Sciatic nerve (tissue), 2 donors: Measurements from ENCODE around the gene ILRUN. TPM values are rescaled to one million over a fixed set of nuclear protein-coding genes. Genes with fewer than 3 reads are reported as not detected.
"Not testable (repeated sequence)": the region's sequence is repeated elsewhere in the genome, so short reads cannot be mapped to it uniquely, and the experiment has no call there.

ENCODE experiments used
- ATAC-seq: fragments of 200-7000 bp; cut with Tn5 transposase; one replicate; pipeline ENCODE4 v1.9.1; 2020; ENCODE audit warnings: mild to moderate bottlenecking, moderate library complexity
- DNase-seq: peaks from one replicate; pipeline ENCODE4 v3.0.0-alpha.2; 2020; ENCODE audit warnings: low spot score
- intact Hi-C: fragments of 100-400 bp; cut with DNase I; formaldehyde crosslinking; loops from one replicate; pipeline ENCODE4 v1.14.2; 2022
- total RNA-seq: library from RNA; stranded (reverse); fragmentation: NEBNext Ultra II Directional; extraction: Animal tissue kit (Norgen Biotek cat#: 25700); gene quantifications from one replicate; pipeline ENCODE4 v1.2.1, GENCODE V29; 2021
- donor health status: DM: no; HTN: no; CAD: no.
- donor health status: DM: no; HTN: no; CAD: no.

The ILRUN gene
- total RNA-seq, 1 donor from 2014 or later: 58.6 TPM

DNA sequence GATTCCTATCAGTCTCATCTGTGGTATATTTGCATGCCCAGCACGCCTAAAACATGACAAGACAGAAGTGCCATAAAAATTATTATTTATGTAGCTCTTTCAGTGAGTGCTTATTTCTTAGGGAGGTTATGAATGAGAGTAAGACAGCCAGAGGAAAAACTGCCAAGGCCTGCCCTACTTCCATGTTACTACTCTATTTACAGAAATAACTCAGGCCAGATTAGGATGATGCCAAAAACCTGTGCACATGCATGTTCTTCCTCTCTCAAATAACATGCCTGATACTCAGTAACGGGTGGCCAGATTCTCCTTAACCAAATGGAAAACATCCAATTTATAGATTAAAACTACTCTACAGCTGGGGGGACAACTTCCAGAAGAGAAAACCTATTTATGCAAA, 45.7 kb downstream of the ILRUN start:
- ATAC-seq (no peak), DNase-seq (no peak)
- intact Hi-C loops: no loop called here

DNA sequence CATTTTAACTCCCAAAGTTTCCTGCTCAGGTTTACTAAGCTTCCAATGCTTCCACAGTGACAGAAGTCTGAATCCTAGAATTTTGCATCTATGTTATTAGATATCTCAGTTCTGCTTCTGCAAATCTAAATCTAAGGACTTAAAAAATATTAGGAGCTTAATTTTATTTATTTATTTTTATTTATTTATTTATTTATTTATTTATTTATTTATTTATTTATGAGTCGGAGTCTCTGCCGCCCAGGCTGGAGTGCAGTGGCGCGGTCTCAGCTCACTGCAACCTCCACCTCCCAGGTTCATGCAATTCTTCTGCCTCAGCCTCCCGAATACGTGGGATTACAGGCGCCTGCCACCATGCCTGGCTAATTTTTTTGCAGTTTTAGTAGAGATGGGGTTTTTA, 46.3 kb downstream of the ILRUN start:
- intact Hi-C loops, DNase-seq, ATAC-seq: not testable (repeated sequence)

DNA sequence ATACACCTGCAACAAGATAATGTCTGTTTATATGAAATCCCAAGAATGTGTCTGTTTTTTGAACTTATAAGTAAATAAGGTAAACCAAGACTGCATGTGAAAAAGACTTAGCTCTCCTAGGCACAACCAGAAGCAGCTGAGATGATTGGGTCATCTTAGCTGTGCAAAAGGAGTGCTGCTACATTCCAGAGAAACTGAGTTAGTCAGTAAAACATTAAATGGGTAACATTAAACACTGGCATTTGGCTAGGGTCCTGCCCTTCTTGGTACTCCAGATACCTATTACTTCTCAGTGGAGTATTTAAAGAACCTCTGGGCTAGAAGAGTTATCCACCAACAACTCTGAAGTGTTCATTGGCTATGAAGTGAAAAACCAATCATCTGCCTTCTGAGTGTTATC, 47.8 kb downstream of the ILRUN start:
- ATAC-seq (no peak), DNase-seq (no peak)
- intact Hi-C loops: no loop called here

Other genes starting within 250 kb of the ILRUN start
- 0.49 TPM for gene PACSIN1, start 230.7 kb downstream of the ILRUN start, total RNA-seq
- gene SPDEF, start 140.4 kb downstream of the ILRUN start, total RNA-seq: not detected
- gene SNRPC, start 60.7 kb upstream of the ILRUN start, total RNA-seq: 38.4 TPM
- gene BLTP3A, start 95.3 kb upstream of the ILRUN start, total RNA-seq: 13.6 TPM
- 18.7 TPM for gene TAF11, start 191.3 kb upstream of the ILRUN start, total RNA-seq
- 49.7 TPM for gene ANKS1A, start 192.5 kb upstream of the ILRUN start, total RNA-seq